NT2/D1 (cell line): ENCODE data around the gene ARID1A.
A peak's percentile ranks its signal among the peaks of the same experiment; 100 is the strongest.
"Not testable (repeated sequence)": the region's sequence is repeated elsewhere in the genome, so short reads cannot be mapped to it uniquely, and the experiment has no call there.

Experiments used
- DNase-seq: peaks from one replicate; pipeline ENCODE4 v3.0.0-alpha.2; 2011; ENCODE audit warnings: low read depth, low spot score
- H3K27me3 ChIP-seq: 2 replicates; pipeline ENCODE4 v1.6.0; 2011; ENCODE audit warnings: mild to moderate bottlenecking; ENCODE audit not compliant: insufficient read length, insufficient read depth
- H3K36me3 ChIP-seq: 2 replicates; pipeline ENCODE4 v1.6.1; 2011; ENCODE audit warnings: mild to moderate bottlenecking, low read length, mixed read lengths; ENCODE audit not compliant: insufficient read depth, insufficient read length
- H3K4me1 ChIP-seq: 2 replicates; pipeline ENCODE4 v1.5.1; 2011; ENCODE audit not compliant: insufficient read depth, insufficient read length
- H3K4me3 ChIP-seq: 2 replicates; pipeline ENCODE4 v1.5.1; 2011; ENCODE audit warnings: low read depth; ENCODE audit not compliant: insufficient read length
- H3K9ac ChIP-seq: 2 replicates; pipeline ENCODE4 v1.6.0; 2011; ENCODE audit warnings: low read depth; ENCODE audit not compliant: insufficient read length
- H3K9me3 ChIP-seq: 2 replicates; pipeline ENCODE4 v1.5.1; 2011; ENCODE audit warnings: mild to moderate bottlenecking, low read length; ENCODE audit not compliant: insufficient read depth
- SUZ12 ChIP-seq: IDR thresholded peaks from 2 replicates; pipeline ENCODE4 v1.6.1; 2011; ENCODE audit not compliant: insufficient read length, insufficient read depth; ENCODE audit errors: extremely low read depth
- YY1 ChIP-seq: IDR thresholded peaks from 2 replicates; pipeline ENCODE4 v1.6.1; 2011; ENCODE audit not compliant: insufficient read length, insufficient read depth
- ZNF274 ChIP-seq: IDR thresholded peaks from 2 replicates; pipeline ENCODE4 v1.6.1; 2011; ENCODE audit warnings: mild to moderate bottlenecking, low read depth, low read length

The ARID1A gene

DNA sequence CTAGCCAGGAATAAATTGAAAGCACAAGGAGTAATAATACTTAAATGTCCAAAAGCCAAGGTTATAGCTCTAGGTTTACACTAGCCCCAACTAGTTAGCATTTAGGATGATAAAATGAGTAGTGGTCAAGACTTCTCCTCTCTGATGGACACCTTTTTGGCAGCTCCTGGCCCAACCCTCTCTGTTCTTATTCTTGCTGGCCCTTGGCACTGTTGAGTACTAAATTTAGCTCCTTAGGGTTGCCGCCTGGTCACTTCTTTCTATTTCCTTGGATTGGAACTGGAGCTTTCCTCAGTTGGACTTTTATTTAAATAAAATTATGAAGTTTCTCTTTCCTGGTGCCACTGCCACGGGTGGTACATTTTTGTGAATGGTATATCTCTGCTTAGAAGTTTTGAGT lies 28.3 kb downstream of the ARID1A start:
- Histone ChIP-seq H3K9ac (no peak overlapping the region), H3K36me3 (peaks cover 18% of the 10 kb centered on the region), H3K9me3 (no peaks in the 10 kb centered on the region), H3K4me3 (no peak overlapping the region), H3K4me1 (peaks cover 5% of the 10 kb centered on the region), H3K27me3 (no peaks in the 10 kb centered on the region)
- DNase-seq: no peak
- no peak for TF ChIP-seq SUZ12
- no peak for TF ChIP-seq YY1
- no peak for TF ChIP-seq ZNF274

DNA sequence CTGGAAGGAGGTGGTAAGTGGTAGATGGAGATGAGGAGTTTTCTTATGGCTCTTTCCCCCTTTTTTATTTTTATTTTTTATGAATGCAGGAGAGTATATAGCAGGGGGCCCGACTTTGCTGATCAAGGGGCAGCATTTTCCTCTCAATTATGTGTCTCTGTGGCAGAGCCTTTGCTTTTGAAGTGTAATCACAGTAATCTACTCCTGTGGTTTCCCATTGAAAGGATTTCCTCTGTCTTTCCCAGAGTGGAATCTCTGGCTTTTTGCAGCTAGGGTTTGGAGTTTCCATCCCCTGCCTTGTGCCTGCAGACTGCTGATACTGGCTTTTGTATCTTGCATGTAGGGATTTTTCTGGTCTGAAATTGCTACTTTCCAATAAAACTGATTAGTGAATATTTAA lies 29.1 kb downstream of the ARID1A start:
- Histone ChIP-seq H3K9ac (no peak overlapping the region), H3K9me3 (no peaks in the 10 kb centered on the region), H3K36me3 (peaks cover 22% of the 10 kb centered on the region), H3K27me3 (no peaks in the 10 kb centered on the region), H3K4me3 (no peak overlapping the region), H3K4me1 (peaks cover 5% of the 10 kb centered on the region)
- TF ChIP-seq YY1: no peak
- peak; percentile 89 for DNase-seq

DNA sequence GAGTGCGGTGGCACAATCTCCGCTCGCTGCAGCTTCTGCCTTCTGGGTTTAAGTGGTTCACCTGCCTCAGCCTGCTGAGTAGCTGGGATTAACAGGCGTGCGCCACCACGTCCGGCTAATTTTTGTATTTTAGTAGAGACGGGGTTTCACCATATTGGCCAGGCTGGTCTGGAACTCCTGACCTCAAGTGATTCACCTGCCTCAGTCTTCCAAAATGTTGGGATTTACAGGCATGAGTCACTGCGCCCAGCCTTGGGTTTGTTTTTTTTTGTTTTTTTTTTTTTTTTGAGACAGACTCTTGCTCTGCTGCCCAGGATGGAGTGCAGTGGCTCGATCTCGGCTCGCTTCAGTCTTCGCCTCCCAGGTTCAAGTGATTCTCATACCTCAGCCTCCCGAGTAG lies 30.1 kb downstream of the ARID1A start:
- H3K4me3 ChIP-seq, H3K27me3 ChIP-seq, H3K4me1 ChIP-seq, DNase-seq, H3K9ac ChIP-seq, H3K9me3 ChIP-seq: not testable (repeated sequence)
- peaks cover 24% of the 10 kb centered on the region for H3K36me3 ChIP-seq

DNA sequence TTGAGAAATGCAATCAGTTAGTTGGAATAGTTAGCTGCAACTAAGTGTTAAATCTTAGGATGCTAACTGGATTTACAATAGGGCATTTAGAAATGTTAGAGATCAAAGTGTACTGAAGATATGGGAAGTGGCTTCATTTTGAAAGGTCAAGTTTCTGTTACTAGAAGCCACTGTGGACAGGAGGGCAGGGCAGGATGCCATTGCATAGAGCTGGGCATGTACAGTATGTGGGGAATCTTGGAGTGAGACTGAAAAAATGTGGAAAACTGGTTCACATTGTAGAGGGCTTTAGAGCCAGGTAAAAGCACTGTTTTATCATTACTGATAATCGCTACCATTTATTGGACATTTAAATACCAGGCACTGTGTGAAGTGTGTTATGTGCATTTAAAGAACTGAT lies 31.0 kb downstream of the ARID1A start:
- Histone ChIP-seq H3K9me3 (no peaks in the 10 kb centered on the region), H3K9ac (no peak overlapping the region), H3K4me1 (peaks cover 5% of the 10 kb centered on the region), H3K27me3 (no peaks in the 10 kb centered on the region), H3K4me3 (no peak overlapping the region), H3K36me3 (peaks cover 33% of the 10 kb centered on the region)
- TF ChIP-seq SUZ12 (no peak), YY1 (no peak), ZNF274 (no peak)
- DNase-seq: no peak

DNA sequence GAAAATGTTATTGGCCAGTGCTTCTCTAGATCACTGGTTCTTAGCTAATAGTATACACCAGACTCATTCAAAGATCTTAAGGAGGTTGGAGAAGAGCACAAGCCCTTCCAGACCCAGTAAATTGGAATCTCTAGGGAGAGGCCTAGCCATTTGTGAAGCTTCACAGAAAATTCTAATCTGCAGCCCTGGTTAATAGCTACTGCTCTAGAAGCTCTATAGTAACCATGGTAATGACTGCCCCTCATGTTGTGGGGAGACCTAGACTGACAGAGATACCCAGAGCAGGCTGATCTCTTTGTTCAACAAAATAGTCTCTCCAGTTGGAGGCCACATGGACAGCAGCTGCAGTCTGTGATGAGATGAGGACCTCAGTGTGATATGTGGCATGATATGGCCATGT lies 31.7 kb downstream of the ARID1A start:
- Histone ChIP-seq H3K36me3 (peaks cover 40% of the 10 kb centered on the region), H3K27me3 (no peaks in the 10 kb centered on the region), H3K9ac (no peak overlapping the region), H3K4me1 (peaks cover 5% of the 10 kb centered on the region), H3K9me3 (no peaks in the 10 kb centered on the region), H3K4me3 (no peak overlapping the region)
- DNase-seq: no peak
- TF ChIP-seq SUZ12: no peak
- TF ChIP-seq YY1: no peak
- no peak for TF ChIP-seq ZNF274

DNA sequence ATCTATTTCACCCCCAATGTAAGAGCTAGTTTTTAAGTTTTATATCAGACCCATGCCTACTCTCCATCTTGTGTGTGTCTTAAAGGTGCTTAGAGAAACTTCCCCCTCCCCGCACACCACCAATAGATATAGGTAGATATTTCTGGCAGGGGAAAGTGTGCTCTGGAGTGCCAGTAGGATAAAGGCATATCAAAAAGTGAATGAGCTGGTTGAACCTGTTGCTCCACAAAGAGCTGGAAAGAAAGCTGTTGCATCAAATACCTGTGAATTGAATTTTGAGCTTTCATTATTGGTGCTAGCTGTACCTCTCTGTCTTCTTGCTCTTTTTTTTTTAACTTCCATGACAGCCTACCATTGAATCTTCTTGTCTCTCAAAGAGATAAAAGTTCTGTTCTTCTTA lies 32.8 kb downstream of the ARID1A start:
- TF ChIP-seq ZNF274: no peak
- H3K9me3 ChIP-seq: no peaks in the 10 kb centered on the region
- H3K4me1 ChIP-seq: peaks cover 1% of the 10 kb centered on the region
- H3K27me3 ChIP-seq: no peaks in the 10 kb centered on the region
- no peak overlapping the region for H3K9ac ChIP-seq
- peaks cover 52% of the 10 kb centered on the region for H3K36me3 ChIP-seq
- no peak overlapping the region for H3K4me3 ChIP-seq
- DNase-seq: no peak

DNA sequence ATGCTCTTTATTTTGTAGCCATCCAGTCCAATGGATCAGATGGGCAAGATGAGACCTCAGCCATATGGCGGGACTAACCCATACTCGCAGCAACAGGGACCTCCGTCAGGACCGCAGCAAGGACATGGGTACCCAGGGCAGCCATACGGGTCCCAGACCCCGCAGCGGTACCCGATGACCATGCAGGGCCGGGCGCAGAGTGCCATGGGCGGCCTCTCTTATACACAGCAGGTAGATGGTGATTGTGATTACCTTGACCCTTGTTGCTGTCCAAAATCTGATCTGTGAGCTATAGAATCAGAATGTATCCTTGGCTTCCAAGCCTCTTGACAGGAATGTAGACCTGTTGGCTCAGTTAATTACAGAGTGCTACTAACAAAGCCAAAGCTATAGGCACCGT lies 33.8 kb downstream of the ARID1A start:
- peaks cover 62% of the 10 kb centered on the region for H3K36me3 ChIP-seq

DNA sequence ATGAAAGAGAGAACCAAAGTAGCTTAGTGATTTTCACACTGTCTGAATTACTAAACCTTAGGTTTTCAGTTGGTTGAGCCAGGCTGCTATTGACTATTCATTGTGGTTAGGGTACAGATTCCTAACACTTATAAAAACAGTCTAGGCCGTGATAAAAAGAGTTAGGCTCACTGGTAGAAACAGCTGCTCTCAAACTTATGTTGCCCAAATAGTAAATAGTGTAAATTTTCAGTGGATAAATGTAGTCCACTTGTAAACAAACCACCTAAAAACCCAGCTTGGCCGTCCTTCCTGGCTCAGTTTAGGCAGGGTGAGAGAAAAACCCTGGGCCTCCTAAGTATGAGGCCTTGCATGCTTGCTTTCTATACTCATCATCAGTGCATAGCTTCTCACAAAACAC lies 34.9 kb downstream of the ARID1A start:
- no peak for TF ChIP-seq ZNF274
- TF ChIP-seq YY1: no peak
- TF ChIP-seq SUZ12: no peak
- no peak overlapping the region for H3K9ac ChIP-seq
- no peak for DNase-seq
- H3K4me1 ChIP-seq: no peaks in the 10 kb centered on the region
- H3K4me3 ChIP-seq: no peak overlapping the region
- no peaks in the 10 kb centered on the region for H3K27me3 ChIP-seq
- H3K36me3 ChIP-seq: peaks cover 72% of the 10 kb centered on the region
- H3K9me3 ChIP-seq: no peaks in the 10 kb centered on the region

More for the DNA sequence above, 33.8 kb downstream of the ARID1A start:
- H3K27me3 ChIP-seq: no peaks in the 10 kb centered on the region
- no peaks in the 10 kb centered on the region for H3K4me1 ChIP-seq
- no peak for TF ChIP-seq YY1
- no peak for TF ChIP-seq ZNF274
- TF ChIP-seq SUZ12: no peak
- no peaks in the 10 kb centered on the region for H3K9me3 ChIP-seq
- DNase-seq: no peak
- H3K4me3 ChIP-seq: no peak overlapping the region
- H3K9ac ChIP-seq: no peak overlapping the region
